ENCODE results near the gene SIGLEC1. TPM values are rescaled to one million over a fixed set of nuclear protein-coding genes. Genes with fewer than 3 reads are reported as not detected.

Gene SIGLEC1
- total and polyA plus RNA-seq, 8 donors: 0.09 to 3.7 (median 1.7) TPM

- 61 to 63% methylated on average over 19 of the region's 19 CpGs for WGBS, 2 donors
- ATAC-seq: no peak
- intact Hi-C loops (cut with DNase I): no loop called here
- no peak for FAIRE-seq
- no peak within 1 kb of the TSS for H3K27ac ChIP-seq
- no peaks in the 10 kb centered on the region for H3K27me3 ChIP-seq
- H3K4me3 ChIP-seq: no peak within 1 kb of the TSS
- H3K9me3 ChIP-seq: no peaks in the 10 kb centered on the region
- no peaks in the 10 kb centered on the region for H3K4me1 ChIP-seq
- DNase-seq: peak in 1 of 6 donors; percentile 38
- H3K36me3 ChIP-seq: no peaks in the 10 kb centered on the region
- TF ChIP-seq, protein P1, sequence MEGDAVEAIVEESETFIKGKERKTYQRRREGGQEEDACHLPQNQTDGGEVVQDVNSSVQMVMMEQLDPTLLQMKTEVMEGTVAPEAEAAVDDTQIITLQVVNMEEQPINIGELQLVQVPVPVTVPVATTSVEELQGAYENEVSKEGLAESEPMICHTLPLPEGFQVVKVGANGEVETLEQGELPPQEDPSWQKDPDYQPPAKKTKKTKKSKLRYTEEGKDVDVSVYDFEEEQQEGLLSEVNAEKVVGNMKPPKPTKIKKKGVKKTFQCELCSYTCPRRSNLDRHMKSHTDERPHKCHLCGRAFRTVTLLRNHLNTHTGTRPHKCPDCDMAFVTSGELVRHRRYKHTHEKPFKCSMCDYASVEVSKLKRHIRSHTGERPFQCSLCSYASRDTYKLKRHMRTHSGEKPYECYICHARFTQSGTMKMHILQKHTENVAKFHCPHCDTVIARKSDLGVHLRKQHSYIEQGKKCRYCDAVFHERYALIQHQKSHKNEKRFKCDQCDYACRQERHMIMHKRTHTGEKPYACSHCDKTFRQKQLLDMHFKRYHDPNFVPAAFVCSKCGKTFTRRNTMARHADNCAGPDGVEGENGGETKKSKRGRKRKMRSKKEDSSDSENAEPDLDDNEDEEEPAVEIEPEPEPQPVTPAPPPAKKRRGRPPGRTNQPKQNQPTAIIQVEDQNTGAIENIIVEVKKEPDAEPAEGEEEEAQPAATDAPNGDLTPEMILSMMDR (IDR thresholded peaks at IDR 0.05): no peak
These were observed 49.2 kb downstream of the SIGLEC1 start, which contains the start of gene GFRA4 for GRCh38 chr20:3663031-3663701. TSS of gene GFRA4 (minus strand) at chr20:3663399. CDS start at chr20:3663399, 0 bp downstream.

Other genes with a start within 250 kb of the SIGLEC1 start
- 10 to 100 TPM; 17.5 to 30.4 (median 25.0) TPM for gene ATRN, start 241.6 kb downstream of the SIGLEC1 start, total RNA-seq
- 1 to 10 TPM; 3.6 to 7.7 TPM for gene ATRN, start 241.6 kb downstream of the SIGLEC1 start, polyA plus RNA-seq
- gene GFRA4, start 49.2 kb downstream of the SIGLEC1 start, total RNA-seq: not detected
- gene GFRA4, start 49.2 kb downstream of the SIGLEC1 start, polyA plus RNA-seq: not detected
- 1 to 10 TPM in 3 of 6 donors, under 1 TPM in 3; 0.67 to 5.7 (median 1.8) TPM for gene ADAM33, start 30.6 kb downstream of the SIGLEC1 start, total RNA-seq
- gene ADAM33, start 30.6 kb downstream of the SIGLEC1 start, polyA plus RNA-seq: 10 to 100 TPM; 17.3 to 20.9 TPM
- gene HSPA12B, start 20.1 kb upstream of the SIGLEC1 start, total RNA-seq: 1 to 10 TPM in 5 of 6 donors, under 1 TPM in 1; 0.55 to 3.1 (median 1.3) TPM
- gene HSPA12B, start 20.1 kb upstream of the SIGLEC1 start, polyA plus RNA-seq: 1 to 10 TPM; 4.0 to 6.0 TPM
- gene ADISSP, start 55.2 kb upstream of the SIGLEC1 start, total RNA-seq: 10 to 100 TPM in 3 of 6 donors, 1 to 10 TPM in 3; 5.0 to 13.0 (median 10.0) TPM
- gene ADISSP, start 55.2 kb upstream of the SIGLEC1 start, polyA plus RNA-seq: 10 to 100 TPM; 14.2 to 16.0 TPM
- under 1 TPM; 0.20 to 0.55 (median 0.40) TPM for gene SPEF1, start 68.8 kb upstream of the SIGLEC1 start, total RNA-seq
- gene SPEF1, start 68.8 kb upstream of the SIGLEC1 start, polyA plus RNA-seq: 1 to 10 TPM; 1.7 TPM
- 10 to 100 TPM; 30.2 to 46.5 (median 39.3) TPM for gene CENPB, start 74.1 kb upstream of the SIGLEC1 start, total RNA-seq
- 10 to 100 TPM; 34.0 to 44.2 TPM for gene CENPB, start 74.1 kb upstream of the SIGLEC1 start, polyA plus RNA-seq
- 10 to 100 TPM in 2 of 6 donors, 1 to 10 TPM in 4; 3.7 to 13.5 (median 5.0) TPM for gene CDC25B, start 83.7 kb upstream of the SIGLEC1 start, total RNA-seq
- gene CDC25B, start 83.7 kb upstream of the SIGLEC1 start, polyA plus RNA-seq: 10 to 100 TPM; 24.4 to 28.8 TPM
- gene AP5S1, start 107.9 kb upstream of the SIGLEC1 start, total RNA-seq: 1 to 10 TPM; 4.7 to 7.9 (median 6.8) TPM
- gene AP5S1, start 107.9 kb upstream of the SIGLEC1 start, polyA plus RNA-seq: 1 to 10 TPM; 5.4 to 7.3 TPM
- gene MAVS, start 134.2 kb upstream of the SIGLEC1 start, total RNA-seq: 10 to 100 TPM; 17.2 to 25.1 (median 21.6) TPM
- 10 to 100 TPM in 1 of 2 donors, 1 to 10 TPM in 1; 9.5 to 20.5 TPM for gene MAVS, start 134.2 kb upstream of the SIGLEC1 start, polyA plus RNA-seq
- gene PANK2, start 176.8 kb upstream of the SIGLEC1 start, total RNA-seq: 10 to 100 TPM; 10.1 to 18.0 (median 12.5) TPM
- 10 to 100 TPM; 14.6 to 23.4 TPM for gene PANK2, start 176.8 kb upstream of the SIGLEC1 start, polyA plus RNA-seq